Prostate gland (tissue), 2 donors: ENCODE measurements around the gene ACE. TPM values are rescaled to one million over a fixed set of nuclear protein-coding genes. Genes with fewer than 3 reads are reported as not detected.
"Not testable (repeated sequence)": the region's sequence is repeated elsewhere in the genome, so short reads cannot be mapped to it uniquely, and the experiment has no call there.

Source experiments
- DNase-seq: peaks from one replicate; pipeline ENCODE4 v3.0.0-alpha.2; 2019; ENCODE audit warnings: low spot score
- H3K27ac ChIP-seq, 2 donors: fragments of 200-600 bp; sonication (generic); 2 replicates each; pipeline ENCODE4 v1.5.1; 2017 to 2019
- H3K27me3 ChIP-seq: fragments of 200-600 bp; sonication (generic); replicated peaks from 2 replicates; pipeline ENCODE4 v1.5.1; 2019; ENCODE audit not compliant: insufficient read depth
- H3K36me3 ChIP-seq, 2 donors: fragments of 200-600 bp; sonication (generic); 1 replicate in 1 of 2; 2 replicates in 1 of 2; pipeline versions ENCODE4 v1.5.1 to v1.8.1; 2017 to 2019
- H3K4me1 ChIP-seq: fragments of 200-600 bp; sonication (generic); replicated peaks from 2 replicates; pipeline ENCODE4 v1.5.1; 2019
- H3K4me3 ChIP-seq, 2 donors: fragments of 200-600 bp; sonication (generic); 2 replicates each; pipeline ENCODE4 v1.5.1; 2017 to 2019
- H3K9me3 ChIP-seq: fragments of 200-600 bp; sonication (generic); 2 replicates; pipeline ENCODE4 v1.5.1; 2017
- POLR2A ChIP-seq: fragments of 450-650 bp; IDR thresholded peaks from one replicate; pipeline ENCODE4 v1.6.1; 2016; ENCODE audit warnings: antibody characterized with exemption, mild to moderate bottlenecking
- POLR2AphosphoS5 ChIP-seq: sonication (generic); formaldehyde crosslinking; IDR thresholded peaks from one replicate; pipeline ENCODE4 v1.6.1; 2017; ENCODE audit warnings: antibody characterized with exemption
- WGBS: methylation state at CpG from one replicate; pipeline ENCODE4 v1.1.5; 2018; 5-methylcytosine and 5-hydroxymethylcytosine counted together
- intact Hi-C: fragments of 100-400 bp; cut with DNase I; formaldehyde crosslinking; loops from one replicate; pipeline ENCODE4 v1.14.2; 2022
- total RNA-seq, 2 donors: library from RNA; depleted of rRNA; stranded (reverse); fragments of >200 nt; gene quantifications; one replicate each; pipeline ENCODE4 v1.1.0, GENCODE V29; 2016
- TF ChIP-seq, protein P1 (sequence below), 4 experiments: fragments of 200-600 bp in 2 of 4; fragments of 450-650 bp in 2 of 4; sonication (generic) in 2 of 4; IDR thresholded peaks; 1 replicate in 3 of 4; 2 replicates in 1 of 4; pipeline ENCODE4 v1.5.1; 2016 to 2019; ENCODE audit warnings: antibody characterized with exemption in 4 of 4, mild to moderate bottlenecking in 2 of 4, moderate library complexity in 2 of 4

ACE gene
- total RNA-seq, 2 donors from 2014 or later = 42.8 to 54.6 TPM

DNA sequence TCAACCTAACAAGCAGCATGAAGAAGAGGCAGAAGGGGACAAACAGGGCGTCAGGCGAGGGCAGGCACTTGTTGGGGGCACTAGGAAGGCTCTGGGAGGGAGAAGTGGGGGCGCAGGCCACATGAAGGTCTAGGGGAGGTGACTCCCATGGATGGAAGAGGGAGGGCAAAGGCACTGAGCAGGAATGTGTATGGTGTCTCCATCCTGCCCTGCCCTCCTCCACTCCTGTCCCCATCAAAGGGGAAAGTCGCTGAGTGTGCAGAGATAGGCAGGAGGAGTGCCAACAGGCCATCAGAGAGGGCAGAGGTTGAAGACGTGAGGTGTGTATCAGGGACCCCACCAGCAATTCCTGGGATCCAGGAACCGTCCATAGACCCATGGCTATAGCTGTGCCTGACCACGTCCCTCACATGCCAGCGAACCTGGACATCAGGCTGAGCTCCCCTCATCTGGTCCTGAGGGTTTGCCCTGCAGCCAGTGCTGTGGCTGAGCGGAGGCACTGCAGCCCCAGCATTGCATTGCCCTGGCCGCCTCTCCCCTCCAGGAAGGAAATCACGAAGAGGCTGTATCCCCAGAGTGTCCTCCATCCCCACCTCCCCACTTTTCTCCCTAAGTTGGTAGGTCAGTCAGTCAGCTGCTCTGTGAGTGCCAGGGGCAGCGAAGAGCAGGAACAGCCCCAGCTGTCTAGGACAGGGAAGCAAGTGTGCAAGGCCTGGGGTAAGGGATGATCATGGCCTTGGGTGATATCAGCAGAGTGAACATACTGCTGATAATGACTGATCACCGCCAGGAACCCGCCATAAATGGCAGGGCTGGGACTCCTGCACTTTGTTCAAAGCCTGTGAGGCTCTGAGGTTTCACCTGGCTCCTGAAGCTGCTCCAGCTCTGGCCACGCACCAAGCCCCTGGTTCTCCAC lies 24.6 kb upstream of the ACE start:
- H3K9me3 ChIP-seq = no peaks in the 10 kb centered on the region
- intact Hi-C loops = no loop called here
- no peak overlapping the region for H3K27ac ChIP-seq
- H3K4me1 ChIP-seq = peaks cover 9% of the 10 kb centered on the region
- no peak for TF ChIP-seq POLR2A
- TF ChIP-seq, protein P1, sequence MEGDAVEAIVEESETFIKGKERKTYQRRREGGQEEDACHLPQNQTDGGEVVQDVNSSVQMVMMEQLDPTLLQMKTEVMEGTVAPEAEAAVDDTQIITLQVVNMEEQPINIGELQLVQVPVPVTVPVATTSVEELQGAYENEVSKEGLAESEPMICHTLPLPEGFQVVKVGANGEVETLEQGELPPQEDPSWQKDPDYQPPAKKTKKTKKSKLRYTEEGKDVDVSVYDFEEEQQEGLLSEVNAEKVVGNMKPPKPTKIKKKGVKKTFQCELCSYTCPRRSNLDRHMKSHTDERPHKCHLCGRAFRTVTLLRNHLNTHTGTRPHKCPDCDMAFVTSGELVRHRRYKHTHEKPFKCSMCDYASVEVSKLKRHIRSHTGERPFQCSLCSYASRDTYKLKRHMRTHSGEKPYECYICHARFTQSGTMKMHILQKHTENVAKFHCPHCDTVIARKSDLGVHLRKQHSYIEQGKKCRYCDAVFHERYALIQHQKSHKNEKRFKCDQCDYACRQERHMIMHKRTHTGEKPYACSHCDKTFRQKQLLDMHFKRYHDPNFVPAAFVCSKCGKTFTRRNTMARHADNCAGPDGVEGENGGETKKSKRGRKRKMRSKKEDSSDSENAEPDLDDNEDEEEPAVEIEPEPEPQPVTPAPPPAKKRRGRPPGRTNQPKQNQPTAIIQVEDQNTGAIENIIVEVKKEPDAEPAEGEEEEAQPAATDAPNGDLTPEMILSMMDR (IDR thresholded peaks at IDR 0.05) = no peak
- TF ChIP-seq POLR2AphosphoS5 = no peak
- 89% methylated on average over 15 of the region's 15 CpGs for WGBS
- H3K4me3 ChIP-seq = no peak overlapping the region
- no peaks in the 10 kb centered on the region for H3K36me3 ChIP-seq
- H3K27me3 ChIP-seq = no peaks in the 10 kb centered on the region
- no peak for DNase-seq

DNA sequence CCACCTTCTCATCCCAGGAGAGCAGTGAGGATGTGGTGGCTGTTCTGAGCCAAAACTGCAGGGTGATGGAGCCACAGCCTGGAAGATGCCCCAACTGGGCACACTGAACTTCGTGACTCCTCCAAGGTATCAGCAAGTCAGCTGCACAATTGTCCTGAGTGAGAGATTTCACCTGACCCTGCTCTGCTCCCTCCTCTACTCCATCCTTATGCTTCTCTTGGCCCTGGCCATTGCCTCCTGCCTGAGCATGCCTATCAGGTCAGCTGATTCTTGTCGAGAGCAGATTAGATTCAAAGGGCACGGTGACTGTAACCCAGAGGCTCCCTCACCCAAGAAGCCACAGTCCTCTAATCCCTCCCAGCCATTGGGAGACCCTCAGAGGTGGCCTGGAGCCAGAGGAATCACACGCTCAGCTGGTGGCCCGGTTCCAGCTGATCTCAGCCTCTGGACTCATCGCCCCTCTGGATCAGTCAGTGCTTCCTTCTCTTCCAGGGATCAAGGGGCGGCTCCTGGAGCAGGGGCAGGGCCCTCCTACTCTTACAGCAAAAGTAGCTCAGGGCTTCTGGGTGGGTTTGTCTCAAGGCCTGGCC lies 23.8 kb upstream of the ACE start:
- intact Hi-C loops = no loop called here
- no peak for DNase-seq
- Histone ChIP-seq H3K27ac (no peak overlapping the region), H3K27me3 (no peaks in the 10 kb centered on the region), H3K4me3 (no peak overlapping the region), H3K36me3 (no peaks in the 10 kb centered on the region), H3K4me1 (peaks cover 2% of the 10 kb centered on the region), H3K9me3 (no peaks in the 10 kb centered on the region)
- 47% methylated on average over 7 of the region's 7 CpGs for WGBS
- no peak for TF ChIP-seq POLR2AphosphoS5
- TF ChIP-seq, protein P1 (IDR thresholded peaks at IDR 0.05) = no peak
- TF ChIP-seq POLR2A = no peak

DNA sequence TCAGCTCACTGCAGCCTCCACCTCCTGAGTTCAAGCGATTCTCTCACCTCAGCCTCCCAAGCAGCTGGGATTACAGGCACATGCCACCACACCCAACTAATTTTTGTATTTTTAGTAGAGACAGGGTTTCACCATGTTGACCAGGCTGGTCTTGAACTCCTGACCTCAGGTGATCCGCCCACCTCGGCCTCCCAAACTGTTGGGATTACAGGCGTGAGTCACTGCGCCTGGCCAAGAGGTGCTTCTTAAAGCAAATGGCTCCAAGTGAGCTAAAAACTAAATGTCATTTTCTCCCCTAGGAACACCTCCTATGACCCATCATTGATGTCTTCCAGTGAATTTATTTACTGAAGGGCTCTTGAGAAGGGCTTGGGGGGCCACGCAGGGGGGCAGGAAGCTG lies 22.5 kb upstream of the ACE start:
- intact Hi-C loops, H3K9me3 ChIP-seq, H3K36me3 ChIP-seq, H3K4me3 ChIP-seq, DNase-seq, H3K27me3 ChIP-seq, H3K27ac ChIP-seq, H3K4me1 ChIP-seq: not testable (repeated sequence)
- WGBS = 83% methylated on average over 6 of the region's 6 CpGs

DNA sequence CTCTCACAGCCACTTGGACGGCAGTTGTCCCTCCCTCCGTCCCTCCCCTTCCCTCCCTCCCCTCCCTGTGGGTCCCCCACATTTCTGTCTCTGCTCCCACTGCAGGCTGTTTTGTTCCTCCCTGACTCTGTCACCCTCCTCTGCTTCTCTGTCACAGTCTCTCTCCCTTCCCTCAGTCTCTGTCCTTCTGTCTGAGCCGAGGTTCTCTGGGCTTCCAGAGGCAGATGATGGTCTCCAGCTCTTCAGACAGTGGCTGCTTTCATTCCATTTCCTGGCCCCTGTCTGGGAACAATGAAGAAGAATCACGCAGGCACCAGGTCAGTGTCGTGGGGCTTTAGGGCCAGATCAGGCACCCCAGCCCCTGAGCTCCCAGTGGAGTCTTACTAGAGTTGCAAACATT lies 21.9 kb upstream of the ACE start:
- 24% methylated on average over 5 of the region's 5 CpGs for WGBS
- intact Hi-C loops = no loop called here
- H3K4me1 ChIP-seq = no peaks in the 10 kb centered on the region
- no peak for DNase-seq
- H3K4me3 ChIP-seq = no peak overlapping the region
- H3K36me3 ChIP-seq = no peaks in the 10 kb centered on the region
- H3K27me3 ChIP-seq = no peaks in the 10 kb centered on the region
- no peak for TF ChIP-seq POLR2A
- TF ChIP-seq, protein P1 (IDR thresholded peaks at IDR 0.05) = no peak
- no peak for TF ChIP-seq POLR2AphosphoS5
- H3K27ac ChIP-seq = no peak overlapping the region
- H3K9me3 ChIP-seq = no peaks in the 10 kb centered on the region

DNA sequence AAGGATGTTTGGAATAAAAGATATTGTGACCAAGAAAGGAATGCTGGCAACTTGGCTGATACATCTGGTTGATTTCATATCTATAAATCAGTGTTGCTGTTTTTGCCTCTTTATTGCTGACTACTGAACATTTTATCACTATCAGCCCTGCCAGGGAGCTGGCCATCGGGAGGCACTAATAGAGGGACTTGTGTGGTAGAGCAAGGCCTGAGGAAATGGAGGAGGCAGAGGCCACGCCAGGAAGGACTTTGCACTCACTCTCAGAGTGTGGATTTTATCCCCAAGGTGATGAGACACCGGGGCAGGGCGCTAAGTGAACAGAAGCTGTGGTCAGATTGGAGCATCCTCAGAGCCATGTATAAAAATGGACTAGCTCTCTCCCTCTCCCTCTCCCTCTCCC lies 21.4 kb upstream of the ACE start:
- DNase-seq = no peak
- WGBS = 39% methylated on average over 4 of the region's 4 CpGs
- Histone ChIP-seq H3K36me3 (no peaks in the 10 kb centered on the region), H3K9me3 (no peaks in the 10 kb centered on the region), H3K4me3 (no peak overlapping the region), H3K27ac (no peak overlapping the region), H3K27me3 (no peaks in the 10 kb centered on the region), H3K4me1 (no peaks in the 10 kb centered on the region)
- TF ChIP-seq POLR2A = no peak
- TF ChIP-seq POLR2AphosphoS5 = no peak
- TF ChIP-seq, protein P1 (IDR thresholded peaks at IDR 0.05) = no peak
- intact Hi-C loops = no loop called here
